CD14-positive monocyte (primary cell): Measurements from ENCODE around the gene JCAD. TPM values are rescaled to one million over a fixed set of nuclear protein-coding genes. Genes with fewer than 3 reads are reported as not detected.

ENCODE experiments used
- DNase-seq, 3 donors: peaks; one replicate each; pipeline ENCODE4 v3.0.0-alpha.2; 2011 to 2022
- H2AFZ ChIP-seq: 2 replicates; pipeline ENCODE4 v1.6.0; 2012; ENCODE audit warnings: mild to moderate bottlenecking, low read depth, low read length, inconsistent platforms; ENCODE audit not compliant: insufficient read depth, poor library complexity, severe bottlenecking
- H3K27ac ChIP-seq, 2 donors: 1 replicate in 1 of 2; 2 replicates in 1 of 2; pipeline ENCODE4 v1.5.1; 2012 to 2013; ENCODE audit warnings: low read length in 2 of 2, control low read depth in 1 of 2, inconsistent platforms in 1 of 2, low read depth in 1 of 2, mild to moderate bottlenecking in 1 of 2
- H3K27me3 ChIP-seq, 2 donors: one replicate each; pipeline versions ENCODE4 v1.6.0 to v1.6.1; 2011 to 2013; ENCODE audit warnings: low read length in 2 of 2; ENCODE audit not compliant: control insufficient read depth in 2 of 2, insufficient read depth in 2 of 2
- H3K36me3 ChIP-seq, 2 donors: replicated peaks in 1 of 2; 1 replicate in 1 of 2; 2 replicates in 1 of 2; pipeline versions ENCODE4 v1.5.1 to v1.6.1; 2012 to 2013; ENCODE audit warnings: low read length in 2 of 2, control low read depth in 1 of 2, inconsistent platforms in 1 of 2, mild to moderate bottlenecking in 1 of 2; ENCODE audit not compliant: insufficient read depth in 2 of 2, control insufficient read depth in 1 of 2
- H3K4me1 ChIP-seq, 2 donors: 1 replicate in 1 of 2; 2 replicates in 1 of 2; pipeline versions ENCODE4 v1.5.1 to v1.6.1; 2012 to 2013; ENCODE audit warnings: low read length in 2 of 2, control low read depth in 1 of 2, inconsistent platforms in 1 of 2, mild to moderate bottlenecking in 1 of 2, moderate library complexity in 1 of 2; ENCODE audit not compliant: insufficient read depth in 2 of 2, control insufficient read depth in 1 of 2
- H3K4me2 ChIP-seq: replicated peaks from 2 replicates; pipeline ENCODE3; 2012; ENCODE audit warnings: low read length, moderate library complexity, mild to moderate bottlenecking; ENCODE audit not compliant: poor library complexity, severe bottlenecking; ENCODE audit errors: extremely low read depth
- H3K4me3 ChIP-seq, 3 experiments: fragments of 200-600 bp in 1 of 3; sonication (generic) in 1 of 3; replicated peaks in 1 of 3; 1 replicate in 2 of 3; 2 replicates in 1 of 3; pipeline ENCODE4 v1.5.1; 2011 to 2013; ENCODE audit warnings: low read length in 3 of 3, mild to moderate bottlenecking in 3 of 3, control low read depth in 2 of 3, low read depth in 2 of 3, inconsistent platforms in 1 of 3, moderate library complexity in 1 of 3
- H3K79me2 ChIP-seq: 2 replicates; pipeline ENCODE4 v1.6.0; 2012; ENCODE audit warnings: mild to moderate bottlenecking, control low read depth, inconsistent platforms, low read length, moderate library complexity; ENCODE audit not compliant: insufficient read depth
- H3K9ac ChIP-seq: 2 replicates; pipeline ENCODE4 v1.6.0; 2017; ENCODE audit warnings: low read length, mild to moderate bottlenecking; ENCODE audit not compliant: insufficient read depth, poor library complexity, severe bottlenecking
- H3K9me3 ChIP-seq, 2 donors: replicated peaks in 1 of 2; 1 replicate in 1 of 2; 2 replicates in 1 of 2; pipeline versions ENCODE4 v1.5.1 to v1.6.1; 2012 to 2013; ENCODE audit warnings: low read length in 2 of 2, control low read depth in 1 of 2; ENCODE audit not compliant: control insufficient read depth in 1 of 2, insufficient read depth in 1 of 2
- H4K20me1 ChIP-seq: 2 replicates; pipeline ENCODE4 v1.6.0; 2012; ENCODE audit warnings: mild to moderate bottlenecking, low read length, control low read depth, moderate library complexity; ENCODE audit not compliant: insufficient read depth
- H3K27ac Mint-ChIP-seq, 7 donors: one replicate each; pipeline ENCODE4 v1.8.0; 2020; ENCODE audit warnings: mild to moderate bottlenecking in 7 of 7, mixed read lengths in 7 of 7, moderate library complexity in 6 of 7, inconsistent platforms in 2 of 7
- H3K27me3 Mint-ChIP-seq, 3 donors: one replicate each; pipeline ENCODE4 v1.8.0; 2021 to 2022; ENCODE audit warnings: low read depth in 3 of 3, mild to moderate bottlenecking in 3 of 3, mixed read lengths in 3 of 3, moderate library complexity in 3 of 3, inconsistent platforms in 1 of 3
- H3K36me3 Mint-ChIP-seq, 2 donors: one replicate each; pipeline ENCODE4 v1.8.0; 2020; ENCODE audit warnings: mixed read lengths in 2 of 2, inconsistent platforms in 1 of 2, mild to moderate bottlenecking in 1 of 2
- H3K4me1 Mint-ChIP-seq: one replicate; pipeline ENCODE4 v1.8.0; 2020; ENCODE audit warnings: mild to moderate bottlenecking, mixed read lengths
- H3K4me3 Mint-ChIP-seq, 2 donors: one replicate each; pipeline ENCODE4 v1.8.0; 2020; ENCODE audit warnings: mild to moderate bottlenecking in 2 of 2, mixed read lengths in 2 of 2, moderate library complexity in 1 of 2
- H3K9me3 Mint-ChIP-seq, 7 donors: one replicate each; pipeline ENCODE4 v1.8.0; 2020 to 2022; ENCODE audit warnings: mixed read lengths in 7 of 7, mild to moderate bottlenecking in 6 of 7, moderate library complexity in 6 of 7, inconsistent platforms in 2 of 7
- CTCF ChIP-seq: fragments of 200-600 bp; IDR thresholded peaks from one replicate; pipeline ENCODE4 v1.8.0; 2022; ENCODE audit warnings: antibody characterized with exemption, mild to moderate bottlenecking
- WGBS: methylation state at CpG from one replicate; pipeline ENCODE4 v1.1.5; 2013; ENCODE audit warnings: missing lambda C conversion rate; ENCODE audit not compliant: insufficient coverage; 5-methylcytosine and 5-hydroxymethylcytosine counted together
- intact Hi-C, 2 donors: fragments of 100-400 bp; cut with micrococcal nuclease; formaldehyde crosslinking; loops; one replicate each; pipeline versions ENCODE4 v1.15.0 to v1.15.1; 2023
- polyA plus RNA-seq, 3 donors: library from polyadenylated mRNA; depleted of rRNA in 1 of 3; unstranded in 2 of 3; stranded (reverse) in 1 of 3; fragments of 300-500 nt in 2 of 3; fragments of >200 nt in 1 of 3; fragmentation: Illumina TruSeq in 2 of 3; gene quantifications; 1 replicate in 2 of 3; 2 replicates in 1 of 3; pipeline ENCODE4 v1.2.3, GENCODE V29; 2012 to 2021

The JCAD gene
- polyA plus RNA-seq, 3 donors = not detected

DNA sequence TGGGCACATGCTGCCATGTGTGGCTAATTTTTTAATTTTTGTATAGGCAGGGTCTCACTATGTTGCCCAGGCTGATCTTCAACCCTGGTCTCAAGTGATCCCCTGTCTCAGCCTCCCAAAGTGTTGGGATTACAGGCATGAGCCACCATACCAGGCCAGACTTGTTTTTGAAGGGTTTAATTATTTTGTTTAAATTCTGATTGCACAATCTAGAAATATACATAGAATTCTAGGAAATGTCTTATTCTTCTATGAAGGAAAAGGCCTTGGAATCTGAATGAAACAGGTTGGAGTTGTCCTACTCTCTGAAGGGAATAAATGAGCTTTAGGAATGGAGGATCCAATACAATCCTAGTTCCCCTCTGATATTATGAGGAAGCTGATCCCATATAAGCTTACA lies 15.5 kb upstream of the JCAD start:
- H3K4me3 Mint-ChIP-seq = no peak overlapping the region
- no peaks in the 10 kb centered on the region for H3K36me3 ChIP-seq

DNA sequence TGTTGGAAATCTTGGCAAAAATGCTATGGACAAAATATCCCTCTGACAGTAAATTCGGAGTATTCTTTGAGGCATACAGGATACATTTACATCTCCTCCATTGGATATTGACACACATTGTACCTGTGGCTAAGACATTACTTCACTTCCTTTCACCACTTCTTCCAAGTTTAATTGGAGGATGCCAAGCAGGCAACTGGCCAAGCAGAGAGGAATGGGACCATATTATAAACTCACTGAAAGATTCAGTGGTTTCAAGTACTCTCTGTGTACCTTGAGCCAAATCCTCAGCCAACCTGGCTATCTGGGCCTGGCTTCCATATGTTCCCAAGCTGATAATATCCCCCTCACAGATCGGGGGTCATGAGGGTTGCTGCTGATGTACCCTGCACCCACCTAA lies 14.7 kb upstream of the JCAD start:
- H3K4me3 ChIP-seq = no peak overlapping the region
- H3K4me1 ChIP-seq = no peaks in the 10 kb centered on the region
- Mint-ChIP-seq H3K36me3 (no peaks in the 10 kb centered on the region), H3K9me3 (peaks cover 0 to 2% (median 0%) of the 10 kb centered on the region in 7 donors), H3K4me3 (no peak overlapping the region), H3K27ac (no peak overlapping the region), H3K4me1 (no peaks in the 10 kb centered on the region), H3K27me3 (peaks cover 0 to 6% (median 2%) of the 10 kb centered on the region in 3 donors)
- H4K20me1 ChIP-seq = no peaks in the 10 kb centered on the region
- intact Hi-C loops = no loop called here
- no peak overlapping the region for H3K27ac ChIP-seq
- no peaks in the 10 kb centered on the region for H3K36me3 ChIP-seq
- H3K9ac ChIP-seq = no peak overlapping the region
- no peak overlapping the region for H2AFZ ChIP-seq
- DNase-seq = no peak
- WGBS = 100% methylated on average over 1 of the region's 2 CpGs
- H3K4me2 ChIP-seq = no peak overlapping the region
- no peaks in the 10 kb centered on the region for H3K79me2 ChIP-seq
- TF ChIP-seq CTCF = no peak
- no peaks in the 10 kb centered on the region for H3K27me3 ChIP-seq
- H3K9me3 ChIP-seq = no peaks in the 10 kb centered on the region

More for the DNA sequence above, 15.5 kb upstream of the JCAD start:
- Mint-ChIP-seq H3K4me1 (no peaks in the 10 kb centered on the region), H3K9me3 (peaks cover 0 to 6% (median 2%) of the 10 kb centered on the region in 7 donors), H3K27me3 (peaks cover 0 to 3% (median 2%) of the 10 kb centered on the region in 3 donors), H3K36me3 (no peaks in the 10 kb centered on the region), H3K27ac (no peak overlapping the region)
- Histone ChIP-seq H3K4me1 (no peaks in the 10 kb centered on the region), H3K4me2 (no peak overlapping the region), H3K27ac (no peak overlapping the region), H4K20me1 (no peaks in the 10 kb centered on the region), H2AFZ (no peak overlapping the region), H3K79me2 (no peaks in the 10 kb centered on the region), H3K4me3 (no peak overlapping the region), H3K27me3 (no peaks in the 10 kb centered on the region), H3K9ac (no peak overlapping the region), H3K9me3 (no peaks in the 10 kb centered on the region)
- intact Hi-C loops = no loop called here
- no peak for TF ChIP-seq CTCF
- DNase-seq = no peak
